Fibroblast of mammary gland (primary cell): Measurements from ENCODE around the gene AGAP2.

Experiments used
- DNase-seq: peaks from one replicate; pipeline ENCODE4 v3.0.0-alpha.2; 2010; ENCODE audit warnings: low read depth
- H3K4me3 ChIP-seq: 2 replicates; pipeline ENCODE4 v1.5.1; 2011; ENCODE audit warnings: low read depth, mild to moderate bottlenecking, low read length, moderate library complexity; ENCODE audit not compliant: control insufficient read depth
- CTCF ChIP-seq: conservative IDR thresholded peaks from 2 replicates; pipeline ENCODE4 v1.5.1; 2011; ENCODE audit warnings: low read depth, low read length, inconsistent platforms; ENCODE audit not compliant: control insufficient read depth, insufficient read depth

AGAP2 gene

GRCh38 chr12:57756406-57757341 is 18.1 kb upstream of the AGAP2 start:
- TF ChIP-seq CTCF = peak; percentile 24
- H3K4me3 ChIP-seq = no peak overlapping the region
- no peak for DNase-seq

GRCh38 chr12:57755454-57756372 is 17.2 kb upstream of the AGAP2 start:
- no peak for TF ChIP-seq CTCF
- no peak for DNase-seq
- peak overlapping the region; percentile 26 for H3K4me3 ChIP-seq

- TF ChIP-seq CTCF = no peak
- H3K4me3 ChIP-seq = peak overlapping the region; percentile 23
These were observed 16.6 kb upstream of the AGAP2 start for GRCh38 chr12:57755194-57755453.

GRCh38 chr12:57754411-57755193 is 16.1 kb upstream of the AGAP2 start, which contains the start of gene MARCHF9:
TSS of gene MARCHF9 (plus strand) at chr12:57755103. CDS start at chr12:57755529, 426 bp downstream.
- DNase-seq = no peak
- no peak for TF ChIP-seq CTCF
- peak within 1 kb of the TSS; percentile 39 for H3K4me3 ChIP-seq

More at GRCh38 chr12:57755194-57755453, 16.6 kb upstream of the AGAP2 start:
- DNase-seq = no peak

GRCh38 chr12:57753756-57754337 is 15.3 kb upstream of the AGAP2 start:
- no peak for TF ChIP-seq CTCF
- DNase-seq = no peak
- no peak overlapping the region for H3K4me3 ChIP-seq

- DNase-seq = no peak
- peak overlapping the region; percentile 44 for H3K4me3 ChIP-seq
- TF ChIP-seq CTCF = no peak
These were observed 14.1 kb upstream of the AGAP2 start for GRCh38 chr12:57752668-57753000.
